NCI-H345 treated with DMSO at 0.1 percent for 48 hours (cell line): Measurements from ENCODE around the gene ANGPTL1.
"Not testable (repeated sequence)": the region's sequence is repeated elsewhere in the genome, so short reads cannot be mapped to it uniquely, and the experiment has no call there.

ENCODE experiments used
- DNase-seq: peaks from one replicate; lab custom pipeline; 2025; ENCODE audit not compliant: unreplicated experiment; lab: John Stamatoyannopoulos, UW

ANGPTL1 gene

GRCh38 chr1:178867670-178868069, 3.2 kb downstream of the ANGPTL1 start:
- no peak for DNase-seq

GRCh38 chr1:178864326-178864725, 6.6 kb downstream of the ANGPTL1 start:
- DNase-seq: no peak

GRCh38 chr1:178862864-178863263, 8.0 kb downstream of the ANGPTL1 start:
- DNase-seq: no peak

GRCh38 chr1:178862416-178862815, 8.5 kb downstream of the ANGPTL1 start:
- DNase-seq: no peak

- DNase-seq: no peak
Measured at GRCh38 chr1:178857126-178857525, 13.8 kb downstream of the ANGPTL1 start.

GRCh38 chr1:178849918-178850317, 21.0 kb downstream of the ANGPTL1 start:
- DNase-seq: no peak

GRCh38 chr1:178847919-178848318, 23.0 kb downstream of the ANGPTL1 start:
- not testable (repeated sequence) for DNase-seq

GRCh38 chr1:178847396-178847849, 23.5 kb downstream of the ANGPTL1 start:
- peak; percentile 3 for DNase-seq

GRCh38 chr1:178846306-178846705, 24.6 kb downstream of the ANGPTL1 start:
- DNase-seq: no peak

GRCh38 chr1:178844436-178844835, 26.4 kb downstream of the ANGPTL1 start:
- no peak for DNase-seq

GRCh38 chr1:178825167-178825566, 45.7 kb downstream of the ANGPTL1 start:
- DNase-seq: no peak

GRCh38 chr1:178821134-178821866, 49.6 kb downstream of the ANGPTL1 start:
- DNase-seq: no peak

GRCh38 chr1:178819123-178819522, 51.8 kb downstream of the ANGPTL1 start:
- no peak for DNase-seq

GRCh38 chr1:178818416-178818815, 52.5 kb downstream of the ANGPTL1 start:
- DNase-seq: no peak

GRCh38 chr1:178810585-178810984, 60.3 kb downstream of the ANGPTL1 start:
- no peak for DNase-seq

GRCh38 chr1:178808529-178808928, 62.3 kb downstream of the ANGPTL1 start:
- no peak for DNase-seq

- DNase-seq: no peak
Measured at GRCh38 chr1:178806665-178807300, 64.1 kb downstream of the ANGPTL1 start.

- no peak for DNase-seq
Measured at GRCh38 chr1:178802873-178803272, 68.0 kb downstream of the ANGPTL1 start.
